Panc1 (cell line): ENCODE measurements around the gene OR8H2. TPM values are rescaled to one million over a fixed set of nuclear protein-coding genes. Genes with fewer than 3 reads are reported as not detected.

Source experiments
- ATAC-seq: fragments of 200-7000 bp; cut with Tn5 transposase; 2 replicates; pipeline ENCODE4 v1.9.1; 2020; ENCODE audit warnings: mild to moderate bottlenecking, moderate library complexity
- BruUV-seq: library from RNA; stranded (reverse); fragments of 400-500 nt; replicated peaks from 2 replicates; lab custom pipeline; 2021; lab: Mats Ljungman, UMichigan
- CTCF ChIA-PET: fragments of 300-600 bp; sonication (Branson Sonifier 250); formaldehyde crosslinking; loops from one replicate; lab custom pipeline; 2022; ENCODE audit warnings: antibody characterized with exemption; lab: Charles Lee
- POLR2A ChIA-PET: fragments of 300-600 bp; sonication (Branson Sonifier 250); formaldehyde crosslinking; loops from one replicate; lab custom pipeline; 2022; ENCODE audit warnings: antibody characterized with exemption; lab: Charles Lee
- DNase-seq: peaks from one replicate; pipeline ENCODE4 v3.0.0-alpha.2; 2010; ENCODE audit warnings: low read depth, low spot score
- H3K27ac ChIP-seq: 2 replicates; pipeline ENCODE4 v1.5.1; 2011; ENCODE audit warnings: mild to moderate bottlenecking, low read length, inconsistent platforms
- H3K27me3 ChIP-seq: fragments of 200-500 bp; sonication (Bioruptor generic); 2 replicates; pipeline ENCODE4 v1.6.0; 2014; ENCODE audit warnings: low read length, inconsistent platforms; ENCODE audit not compliant: control insufficient read depth, insufficient read depth
- H3K36me3 ChIP-seq: fragments of 200-500 bp; sonication (Bioruptor generic); 2 replicates; pipeline ENCODE4 v1.5.1; 2014; ENCODE audit warnings: inconsistent platforms, mild to moderate bottlenecking, low read length, moderate library complexity; ENCODE audit not compliant: control insufficient read depth, insufficient read depth
- H3K4me1 ChIP-seq: 2 replicates; pipeline ENCODE4 v1.5.1; 2011; ENCODE audit warnings: inconsistent platforms, mild to moderate bottlenecking, low read length, moderate library complexity; ENCODE audit not compliant: control insufficient read depth, insufficient read depth
- H3K4me3 ChIP-seq, 2 experiments: 2 replicates each; pipeline ENCODE4 v1.5.1; 2011 to 2012; ENCODE audit warnings: low read depth in 2 of 2, low read length in 2 of 2, mild to moderate bottlenecking in 2 of 2, inconsistent platforms in 1 of 2, moderate library complexity in 1 of 2
- H3K9me3 ChIP-seq: fragments of 200-500 bp; sonication (Bioruptor generic); 2 replicates; pipeline ENCODE4 v1.5.1; 2014; ENCODE audit warnings: low read depth, mild to moderate bottlenecking, inconsistent platforms, low read length, moderate library complexity; ENCODE audit not compliant: control insufficient read depth, insufficient read depth
- CTCF ChIP-seq: fragments of 450-650 bp; IDR thresholded peaks from 2 replicates; pipeline ENCODE4 v1.5.1; 2017; ENCODE audit warnings: mild to moderate bottlenecking
- POLR2AphosphoS5 ChIP-seq: IDR thresholded peaks from 2 replicates; pipeline ENCODE4 v1.6.1; 2012; ENCODE audit warnings: mild to moderate bottlenecking, low read depth, low read length, moderate library complexity
- REST ChIP-seq, 2 experiments: IDR thresholded peaks; 2 replicates each; pipeline ENCODE4 v1.6.1; 2011 to 2012; ENCODE audit warnings: low read depth in 2 of 2, control low read depth in 1 of 2, low read length in 1 of 2, mild to moderate bottlenecking in 1 of 2, moderate library complexity in 1 of 2; ENCODE audit not compliant: insufficient read depth in 1 of 2
- SIN3A ChIP-seq: IDR thresholded peaks from 2 replicates; pipeline ENCODE4 v1.6.1; 2012; ENCODE audit warnings: low read depth, mild to moderate bottlenecking, low read length, moderate library complexity, borderline replicate concordance; ENCODE audit not compliant: insufficient read depth
- TCF7L2 ChIP-seq: IDR thresholded peaks from 2 replicates; pipeline ENCODE4 v1.6.1; 2011; ENCODE audit warnings: mild to moderate bottlenecking, low read depth, low read length, inconsistent platforms
- in situ Hi-C: cut with HindIII; loops from 2 replicates; pipeline ENCODE4 v1.10.0; 2016; ENCODE audit warnings: low sequenced_read_pairs, low pct_unique_long_range_greater_than_20kb
- intact Hi-C: fragments of 100-400 bp; cut with micrococcal nuclease; formaldehyde crosslinking; loops from one replicate; pipeline ENCODE4 v1.10.0; 2022; ENCODE audit not compliant: unreplicated experiment
- total RNA-seq: library from RNA; stranded (reverse); gene quantifications from one replicate; pipeline ENCODE4 v1.2.1, GENCODE V29; 2021; ENCODE audit not compliant: unreplicated experiment

Gene OR8H2
- total RNA-seq, 1 experiment from 2014 or later = not detected

DNA sequence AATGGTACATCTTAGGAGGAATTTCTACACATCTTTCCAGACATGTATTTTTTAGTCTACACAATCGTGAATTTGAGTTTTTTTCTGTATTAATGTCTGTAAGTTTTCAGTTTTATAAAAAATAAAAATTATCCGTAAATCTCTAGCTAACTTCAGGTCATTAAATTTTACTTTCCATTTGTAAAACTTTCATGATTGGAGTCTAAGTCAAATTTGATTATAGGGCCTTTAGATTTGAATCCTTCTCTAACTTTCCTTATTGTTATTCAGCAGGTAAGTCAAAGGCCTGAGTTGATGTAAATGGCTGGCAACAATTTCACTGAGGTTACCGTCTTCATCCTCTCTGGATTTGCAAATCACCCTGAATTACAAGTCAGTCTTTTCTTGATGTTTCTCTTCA is 10.5 kb upstream of the OR8H2 start, which contains the start of gene OR8I2:
Gene OR8I2, plus strand, starts transcription at position 301 of the 400 bp plus-strand sequence. Its CDS starts 0 bp downstream, at position 301.
- POLR2A ChIA-PET = no interaction called here
- Histone ChIP-seq H3K4me1 (no peaks in the 10 kb centered on the region), H3K4me3 (no peak within 1 kb of the TSS), H3K9me3 (peaks cover 4% of the 10 kb centered on the region; the same call in 1 of the 2 replicates), H3K27me3 (no peaks in the 10 kb centered on the region), H3K36me3 (no peaks in the 10 kb centered on the region), H3K27ac (no peak within 1 kb of the TSS)
- intact Hi-C loops (no loop called here), in situ Hi-C loops (no loop called here)
- BruUV-seq = no TSS peak
- CTCF ChIA-PET = no interaction called here
- ATAC-seq (no peak), DNase-seq (no peak)
- TF ChIP-seq CTCF (no peak), REST (IDR thresholded peaks at IDR 0.05; ENCODE audit: insufficient read depth in 1 of 2, low read depth in 2 of 2, low read length in 1 of 2) (no peak), TCF7L2 (no peak), SIN3A (no peak), POLR2AphosphoS5 (no peak)

DNA sequence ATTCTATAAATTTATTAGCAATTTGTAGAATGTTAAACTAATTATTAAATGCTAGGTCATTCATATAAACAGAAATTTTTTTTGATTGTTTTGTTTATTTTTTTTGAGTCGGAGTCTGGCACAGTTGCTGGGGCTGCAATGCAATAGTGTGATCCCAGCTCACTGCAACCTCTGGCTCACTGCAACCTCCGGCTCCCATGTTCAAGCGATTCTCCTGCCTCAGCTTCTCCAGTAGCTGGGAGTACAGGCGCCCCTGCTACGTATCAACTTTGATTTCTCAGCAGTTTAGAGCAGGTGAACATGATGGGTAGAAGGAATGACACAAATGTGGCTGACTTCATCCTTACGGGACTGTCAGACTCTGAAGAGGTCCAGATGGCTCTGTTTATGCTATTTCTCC is 18.6 kb downstream of the OR8H2 start, which contains the start of gene OR8H3:
Gene OR8H3, plus strand, starts transcription at position 301 of the 400 bp plus-strand sequence. Its CDS starts 0 bp downstream, at position 301.
- H3K9me3 ChIP-seq = no peaks in the 10 kb centered on the region
- DNase-seq (no peak), ATAC-seq (no peak)
- CTCF ChIA-PET = no interaction called here
- intact Hi-C loops (no loop called here), in situ Hi-C loops (no loop called here)
- H3K27ac ChIP-seq = no peak within 1 kb of the TSS
- POLR2A ChIA-PET = no interaction called here
- TF ChIP-seq CTCF (no peak), TCF7L2 (no peak), SIN3A (no peak), POLR2AphosphoS5 (no peak), REST (IDR thresholded peaks at IDR 0.05; ENCODE audit: insufficient read depth in 1 of 2, low read depth in 2 of 2, low read length in 1 of 2) (no peak)
- H3K4me1 ChIP-seq = no peaks in the 10 kb centered on the region
- no peaks in the 10 kb centered on the region for H3K27me3 ChIP-seq
- no peak within 1 kb of the TSS for H3K4me3 ChIP-seq
- H3K36me3 ChIP-seq = no peaks in the 10 kb centered on the region
- BruUV-seq = no TSS peak
